ENCODE measurements around the gene CSRP1. TPM values are rescaled to one million over a fixed set of nuclear protein-coding genes. Genes with fewer than 3 reads are reported as not detected.

The CSRP1 gene
- total RNA-seq, 4 donors from 2014 or later, result 548 to 1,751 (median 1,444) TPM

DNA sequence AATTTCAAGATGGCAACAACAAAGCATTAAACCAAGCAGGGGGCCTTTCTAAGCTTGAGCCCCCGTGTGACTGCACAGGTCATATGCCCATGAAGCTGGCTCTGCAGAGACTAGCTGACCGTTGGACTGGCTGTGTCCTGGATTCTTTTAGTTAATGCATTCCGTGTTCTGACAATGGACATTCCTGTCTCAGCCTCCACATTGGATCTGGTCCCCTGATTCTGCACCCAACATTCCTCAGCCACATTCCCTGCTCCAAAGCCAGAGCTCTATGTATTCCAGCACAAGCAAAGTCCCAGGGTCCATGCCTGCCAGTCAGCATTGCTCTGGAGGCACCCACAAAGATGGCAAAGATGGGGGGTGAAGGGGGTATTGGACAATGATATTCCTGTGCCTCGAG is 26.9 kb upstream of the CSRP1 start:
- Histone ChIP-seq H3K27ac (peak overlapping the region in 2 of 4 donors; percentile 76 to 96), H3K4me3 (no peak overlapping the region), H3K27me3 (no peaks in the 10 kb centered on the region), H3K36me3 (no peaks in the 10 kb centered on the region), H3K9me3 (no peaks in the 10 kb centered on the region), H3K4me1 (peaks cover 0 to 78% (median 36%) of the 10 kb centered on the region in 4 donors)
- TF ChIP-seq POLR2A (IDR thresholded peaks at IDR 0.05) (no peak), CTCF (IDR thresholded peaks at IDR 0.05) (no peak), EP300 (IDR thresholded peaks at IDR 0.05) (no peak)
- WGBS, 2 donors, result 54 to 62% methylated on average over 4 of the region's 4 CpGs
- DNase-seq (ENCODE audit: low spot score in 2 of 2), result no peak

- H3K4me1 ChIP-seq, result peaks cover 0 to 57% (median 26%) of the 10 kb centered on the region in 4 donors
- H3K27me3 ChIP-seq, result no peaks in the 10 kb centered on the region
- H3K36me3 ChIP-seq, result no peaks in the 10 kb centered on the region
- H3K9me3 ChIP-seq, result no peaks in the 10 kb centered on the region
- no peak for DNase-seq (ENCODE audit: low spot score in 2 of 2)
- H3K4me3 ChIP-seq, result no peak overlapping the region
- TF ChIP-seq POLR2A (IDR thresholded peaks at IDR 0.05) (no peak), EP300 (IDR thresholded peaks at IDR 0.05) (no peak)
- peak overlapping the region in 3 of 4 donors; percentile 24 to 79 (median 76) for H3K27ac ChIP-seq
- 53 to 68% methylated on average over 6 to 9 of the region's 9 CpGs for WGBS, 2 donors
These were observed 24.9 kb upstream of the CSRP1 start for GRCh38 chr1:201531551-201532425.

DNA sequence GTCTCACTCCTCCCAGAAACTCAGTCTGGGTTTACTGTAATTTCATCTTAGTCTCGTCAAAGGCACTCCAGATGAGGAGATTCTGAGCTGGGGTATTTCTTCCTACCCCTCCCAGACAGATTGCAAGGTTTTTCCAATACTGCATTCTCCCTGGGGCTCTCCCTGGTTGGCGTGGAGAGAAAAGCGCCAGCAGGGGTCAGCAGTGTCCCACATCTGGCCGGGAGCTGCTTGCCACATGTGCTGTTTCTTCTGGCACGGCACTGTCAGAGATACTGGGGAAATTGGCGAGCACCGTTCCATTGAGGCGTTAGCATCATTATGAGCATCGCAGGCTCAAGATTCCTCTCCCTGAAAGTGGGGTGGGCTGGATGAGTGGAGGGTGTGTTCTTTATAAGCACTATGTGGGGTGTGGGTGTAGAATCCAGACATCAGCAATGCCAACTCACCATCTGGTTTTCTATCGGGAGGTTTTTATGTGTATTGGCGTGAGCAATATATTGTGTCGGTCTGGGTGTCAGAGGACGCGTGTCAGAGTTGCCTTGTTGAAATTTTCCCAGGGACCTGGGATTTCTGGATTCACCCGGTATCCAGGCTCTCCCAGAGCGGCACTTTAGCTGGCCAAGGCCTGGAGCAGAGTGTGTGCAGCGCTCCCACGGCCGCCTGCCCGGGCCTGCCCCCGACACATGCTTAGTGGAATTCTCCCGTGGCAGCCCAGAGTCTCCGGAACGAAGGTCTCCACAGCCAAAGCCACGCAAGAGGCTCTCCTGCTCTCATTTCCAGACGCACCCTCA is 24.0 kb upstream of the CSRP1 start:
- Histone ChIP-seq H3K4me3 (no peak overlapping the region), H3K27ac (peak overlapping the region in 3 of 4 donors; percentile 24 to 79 (median 76)), H3K4me1 (peaks cover 0 to 49% (median 19%) of the 10 kb centered on the region in 4 donors), H3K27me3 (no peaks in the 10 kb centered on the region), H3K9me3 (no peaks in the 10 kb centered on the region), H3K36me3 (no peaks in the 10 kb centered on the region)
- TF ChIP-seq CTCF (IDR thresholded peaks at IDR 0.05) (peak; percentile 69 to 93 (median 86)), POLR2A (IDR thresholded peaks at IDR 0.05) (no peak), EP300 (IDR thresholded peaks at IDR 0.05) (peak in 1 of 2 donors; percentile 85)
- 30 to 33% methylated on average over 25 to 26 of the region's 26 CpGs for WGBS, 2 donors
- DNase-seq (ENCODE audit: low spot score in 2 of 2), result peak; percentile 84 to 94

GRCh38 chr1:201528631-201529252 is 21.8 kb upstream of the CSRP1 start:
- no peak overlapping the region for H3K27ac ChIP-seq
- DNase-seq (ENCODE audit: low spot score in 2 of 2), result no peak
- H3K4me3 ChIP-seq, result no peak overlapping the region
- H3K36me3 ChIP-seq, result no peaks in the 10 kb centered on the region
- WGBS, 2 donors, result 80 to 83% methylated on average over 3 of the region's 3 CpGs
- peaks cover 0 to 27% (median 12%) of the 10 kb centered on the region in 4 donors for H3K4me1 ChIP-seq
- H3K27me3 ChIP-seq, result no peaks in the 10 kb centered on the region
- TF ChIP-seq POLR2A (IDR thresholded peaks at IDR 0.05) (no peak), EP300 (IDR thresholded peaks at IDR 0.05) (no peak), CTCF (IDR thresholded peaks at IDR 0.05) (no peak)
- no peaks in the 10 kb centered on the region for H3K9me3 ChIP-seq

DNA sequence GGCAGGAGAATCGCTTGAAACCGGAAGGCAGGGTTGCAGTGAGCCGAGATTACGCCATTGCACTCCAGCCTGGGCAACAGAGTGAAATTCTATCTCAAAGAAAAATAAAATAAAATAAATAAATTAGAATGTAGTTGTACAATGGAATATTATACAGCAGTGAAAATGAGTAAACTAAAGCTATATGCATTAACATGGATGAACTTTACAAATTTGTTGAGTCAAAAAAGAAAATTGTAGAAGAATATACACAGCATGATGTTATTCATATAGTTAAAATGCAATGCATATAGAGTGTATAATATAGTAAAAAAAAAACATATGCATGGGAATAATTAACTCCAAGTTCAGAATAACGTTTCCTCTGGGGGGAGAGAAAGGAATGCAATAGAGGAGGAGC is 21.0 kb upstream of the CSRP1 start:
- Histone ChIP-seq H3K9me3 (no peaks in the 10 kb centered on the region), H3K4me1 (peaks cover 0 to 25% (median 12%) of the 10 kb centered on the region in 4 donors), H3K27ac (no peak overlapping the region), H3K4me3 (no peak overlapping the region), H3K36me3 (no peaks in the 10 kb centered on the region), H3K27me3 (no peaks in the 10 kb centered on the region)
- TF ChIP-seq CTCF (IDR thresholded peaks at IDR 0.05) (no peak), EP300 (IDR thresholded peaks at IDR 0.05) (no peak), POLR2A (IDR thresholded peaks at IDR 0.05) (no peak)
- 89 to 90% methylated on average over 5 of the region's 5 CpGs for WGBS, 2 donors
- DNase-seq (ENCODE audit: low spot score in 2 of 2), result no peak

Data from tibial nerve (tissue), 4 donors.